ENCODE data around the gene ANGPTL7.
"Not testable (repeated sequence)": the region's sequence is repeated elsewhere in the genome, so short reads cannot be mapped to it uniquely, and the experiment has no call there.

The ANGPTL7 gene

DNA sequence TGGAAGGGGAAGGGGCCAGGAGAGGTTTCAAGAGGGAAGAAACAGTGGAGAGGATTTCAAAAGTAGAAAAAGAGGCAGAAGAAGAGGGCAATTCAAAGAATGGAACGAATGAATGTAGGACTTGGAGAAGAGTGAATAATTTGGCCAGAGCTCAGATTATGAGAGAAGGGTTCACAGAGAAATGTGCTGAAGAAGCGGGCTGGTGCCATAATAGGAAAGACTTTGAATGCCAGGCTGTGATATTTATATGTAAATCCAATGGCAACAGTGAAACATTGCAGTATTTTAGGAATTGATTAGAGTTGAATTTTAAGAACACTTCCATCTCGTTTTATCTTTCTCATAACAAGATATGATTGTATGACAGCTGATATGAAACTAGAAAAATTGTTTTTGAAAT is 36.0 kb upstream of the ANGPTL7 start:
- Histone ChIP-seq H3K27ac (ENCODE audit: low read length) (no peak overlapping the region), H3K27me3 (ENCODE audit: insufficient read depth, low read length) (no peaks in the 10 kb centered on the region), H3K36me3 (ENCODE audit: insufficient read depth, low read depth, low read length) (peaks cover 78% of the 10 kb centered on the region), H3K4me1 (ENCODE audit: insufficient read depth, low read length) (peaks cover 8% of the 10 kb centered on the region), H3K9me3 (ENCODE audit: insufficient read depth, low read depth, low read length) (no peaks in the 10 kb centered on the region), H3K4me3 (ENCODE audit: low read length) (no peak overlapping the region), H3K9ac (ENCODE audit: low read depth, low read length) (no peak overlapping the region)

DNA sequence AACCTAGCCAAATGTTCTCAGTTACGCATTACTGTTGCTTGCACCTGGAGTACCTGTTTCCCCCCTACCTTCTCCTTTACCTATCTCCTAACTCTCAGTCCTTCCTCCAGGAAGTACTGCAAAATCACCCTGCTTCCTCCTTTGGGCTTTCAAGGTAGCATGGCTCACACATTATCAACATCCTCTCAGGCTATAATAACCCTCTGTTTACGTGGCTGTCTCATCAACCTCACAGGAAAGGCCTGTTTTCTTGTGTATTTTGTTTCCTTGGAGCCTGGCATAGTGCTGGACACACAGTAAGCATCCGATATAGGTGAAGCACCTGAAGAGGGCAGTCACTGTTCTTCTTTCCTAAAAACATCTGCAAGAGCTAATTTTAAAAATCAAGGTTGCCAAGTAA is 32.7 kb upstream of the ANGPTL7 start:
- no peaks in the 10 kb centered on the region for H3K27me3 ChIP-seq (ENCODE audit: insufficient read depth, low read length)
- no peak overlapping the region for H3K27ac ChIP-seq (ENCODE audit: low read length)
- H3K9me3 ChIP-seq (ENCODE audit: insufficient read depth, low read depth, low read length): no peaks in the 10 kb centered on the region
- peaks cover 7% of the 10 kb centered on the region; the same call in 1 of the 2 replicates for H3K4me1 ChIP-seq (ENCODE audit: insufficient read depth, low read length)
- no peak overlapping the region for H3K9ac ChIP-seq (ENCODE audit: low read depth, low read length)
- H3K36me3 ChIP-seq (ENCODE audit: insufficient read depth, low read depth, low read length): peaks cover 58% of the 10 kb centered on the region
- H3K4me3 ChIP-seq (ENCODE audit: low read length): no peak overlapping the region

DNA sequence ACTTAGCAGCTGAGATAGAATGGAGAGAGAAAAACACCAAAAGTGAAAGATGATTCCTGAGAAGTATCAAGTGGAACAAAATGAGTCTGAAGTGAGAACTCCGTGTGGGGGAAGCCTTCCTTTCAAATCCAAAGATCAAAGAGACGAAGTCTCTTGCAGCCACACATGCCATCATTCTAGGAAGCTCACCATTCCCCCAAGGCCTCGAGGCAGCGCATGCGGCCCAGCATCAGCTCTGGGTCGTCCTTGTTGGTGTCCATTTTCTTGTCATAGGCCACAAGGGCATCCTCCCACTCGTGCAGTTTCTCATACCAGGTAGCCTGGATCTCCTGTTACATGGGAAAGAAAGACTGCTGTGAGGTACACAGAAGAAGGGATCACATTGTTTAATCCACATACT is 32.2 kb upstream of the ANGPTL7 start:
- Histone ChIP-seq H3K9ac (ENCODE audit: low read depth, low read length) (no peak overlapping the region), H3K36me3 (ENCODE audit: insufficient read depth, low read depth, low read length) (peaks cover 53% of the 10 kb centered on the region), H3K9me3 (ENCODE audit: insufficient read depth, low read depth, low read length) (no peaks in the 10 kb centered on the region), H3K27ac (ENCODE audit: low read length) (no peak overlapping the region), H3K27me3 (ENCODE audit: insufficient read depth, low read length) (no peaks in the 10 kb centered on the region), H3K4me1 (ENCODE audit: insufficient read depth, low read length) (peaks cover 7% of the 10 kb centered on the region; the same call in 1 of the 2 replicates), H3K4me3 (ENCODE audit: low read length) (no peak overlapping the region)

DNA sequence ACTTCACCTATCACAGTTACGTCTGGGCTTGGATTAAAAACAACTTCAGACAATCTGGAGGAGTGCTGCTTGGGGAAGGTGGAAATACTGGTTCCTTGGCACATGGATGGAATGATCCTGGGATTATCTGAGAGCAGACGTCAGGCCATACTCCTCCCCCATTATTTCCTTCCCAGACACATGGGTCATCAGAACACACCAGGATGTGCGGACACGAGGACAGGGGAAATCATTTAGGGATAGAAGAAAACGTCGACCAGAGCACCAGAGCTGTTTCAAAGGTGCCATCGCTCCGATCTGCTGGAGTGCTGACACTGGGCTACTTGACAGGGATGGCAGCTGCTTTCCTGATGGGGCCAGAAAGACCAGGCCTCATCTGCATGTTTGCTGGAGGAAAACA is 31.8 kb upstream of the ANGPTL7 start:
- Histone ChIP-seq H3K27ac (ENCODE audit: low read length) (no peak overlapping the region), H3K4me1 (ENCODE audit: insufficient read depth, low read length) (peaks cover 7% of the 10 kb centered on the region; the same call in 1 of the 2 replicates), H3K9ac (ENCODE audit: low read depth, low read length) (no peak overlapping the region), H3K9me3 (ENCODE audit: insufficient read depth, low read depth, low read length) (no peaks in the 10 kb centered on the region), H3K4me3 (ENCODE audit: low read length) (no peak overlapping the region), H3K36me3 (ENCODE audit: insufficient read depth, low read depth, low read length) (peaks cover 49% of the 10 kb centered on the region), H3K27me3 (ENCODE audit: insufficient read depth, low read length) (no peaks in the 10 kb centered on the region)

DNA sequence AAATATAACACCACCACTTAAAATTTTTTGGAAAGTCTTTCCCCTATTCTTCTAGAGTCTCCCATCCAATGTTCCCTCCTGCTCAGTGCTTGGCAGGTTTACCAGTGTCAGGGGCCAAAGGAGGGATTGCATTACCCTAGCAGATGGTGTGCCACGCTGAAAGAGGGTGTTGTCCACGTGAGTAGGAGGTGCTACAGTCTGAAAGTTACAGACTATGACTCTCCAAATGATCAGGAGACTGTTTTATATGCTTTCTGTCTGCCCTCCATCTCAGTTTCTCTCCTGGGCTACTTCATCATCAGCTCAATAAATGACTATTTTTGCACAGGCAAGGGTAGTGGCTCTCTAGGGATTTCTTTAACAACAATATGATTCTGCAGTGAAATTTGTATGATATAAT is 31.3 kb upstream of the ANGPTL7 start:
- peaks cover 44% of the 10 kb centered on the region for H3K36me3 ChIP-seq (ENCODE audit: insufficient read depth, low read depth, low read length)
- no peak overlapping the region for H3K4me3 ChIP-seq (ENCODE audit: low read length)
- no peaks in the 10 kb centered on the region for H3K9me3 ChIP-seq (ENCODE audit: insufficient read depth, low read depth, low read length)
- peaks cover 4% of the 10 kb centered on the region; the same call in 1 of the 2 replicates for H3K4me1 ChIP-seq (ENCODE audit: insufficient read depth, low read length)
- no peaks in the 10 kb centered on the region for H3K27me3 ChIP-seq (ENCODE audit: insufficient read depth, low read length)
- H3K27ac ChIP-seq (ENCODE audit: low read length): no peak overlapping the region
- no peak overlapping the region for H3K9ac ChIP-seq (ENCODE audit: low read depth, low read length)

DNA sequence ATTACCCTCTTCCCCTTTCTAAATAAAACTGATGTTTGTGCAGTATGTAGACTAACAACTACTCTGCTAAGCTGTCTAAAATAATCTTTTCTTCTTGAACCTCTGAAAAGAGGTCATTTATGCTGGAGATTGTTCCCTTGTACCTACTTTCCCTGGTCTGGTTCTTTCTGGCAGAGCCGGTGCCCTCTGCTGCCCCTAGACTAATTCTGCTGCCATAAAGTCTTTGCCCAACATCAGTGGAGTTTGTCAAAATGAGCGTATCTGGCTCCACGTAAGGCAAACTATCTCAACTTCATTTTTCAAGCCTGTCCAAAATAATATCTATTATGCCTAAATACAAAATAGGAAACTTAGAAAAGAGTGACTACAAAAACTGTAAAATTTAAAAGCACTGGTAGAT is 30.9 kb upstream of the ANGPTL7 start:
- no peak overlapping the region for H3K27ac ChIP-seq (ENCODE audit: low read length)
- H3K4me1 ChIP-seq (ENCODE audit: insufficient read depth, low read length): no peaks in the 10 kb centered on the region
- H3K27me3 ChIP-seq (ENCODE audit: insufficient read depth, low read length): no peaks in the 10 kb centered on the region
- H3K9me3 ChIP-seq (ENCODE audit: insufficient read depth, low read depth, low read length): no peaks in the 10 kb centered on the region
- peaks cover 40% of the 10 kb centered on the region for H3K36me3 ChIP-seq (ENCODE audit: insufficient read depth, low read depth, low read length)
- no peak overlapping the region for H3K4me3 ChIP-seq (ENCODE audit: low read length)
- no peak overlapping the region for H3K9ac ChIP-seq (ENCODE audit: low read depth, low read length)

DNA sequence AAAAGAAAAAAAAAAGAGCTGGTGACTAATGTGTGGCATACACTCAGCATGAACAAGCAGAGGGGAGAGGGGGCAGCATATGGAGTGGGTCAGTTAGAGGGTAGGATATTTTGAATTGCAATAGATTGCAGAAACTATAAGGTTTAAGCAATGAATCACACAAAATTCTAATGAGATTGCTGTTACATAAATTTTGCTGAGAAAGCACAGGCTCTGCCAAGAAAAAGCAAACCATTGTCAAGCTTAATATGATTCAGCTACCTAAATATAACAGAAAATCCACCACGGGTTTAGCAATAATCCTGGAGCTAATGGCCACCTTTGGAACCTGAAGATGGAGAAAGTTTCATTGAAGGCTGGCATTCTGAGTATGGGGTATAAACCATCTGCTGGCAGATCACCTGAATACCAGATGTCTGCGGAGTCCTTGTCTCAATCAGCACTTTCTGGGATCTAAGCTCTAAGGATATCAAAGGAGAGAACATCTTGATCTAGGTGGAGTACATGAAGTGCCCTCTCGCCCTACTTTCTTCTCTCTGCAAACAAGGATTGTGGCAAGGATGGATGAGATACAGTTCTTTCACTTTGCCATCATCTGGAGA is 30.3 kb upstream of the ANGPTL7 start:
- no peak overlapping the region for H3K9ac ChIP-seq (ENCODE audit: low read depth, low read length)
- H3K9me3 ChIP-seq (ENCODE audit: insufficient read depth, low read depth, low read length): no peaks in the 10 kb centered on the region
- no peak overlapping the region for H3K4me3 ChIP-seq (ENCODE audit: low read length)
- no peak overlapping the region for H3K27ac ChIP-seq (ENCODE audit: low read length)
- no peaks in the 10 kb centered on the region for H3K27me3 ChIP-seq (ENCODE audit: insufficient read depth, low read length)
- peaks cover 36% of the 10 kb centered on the region for H3K36me3 ChIP-seq (ENCODE audit: insufficient read depth, low read depth, low read length)
- no peaks in the 10 kb centered on the region for H3K4me1 ChIP-seq (ENCODE audit: insufficient read depth, low read length)

DNA sequence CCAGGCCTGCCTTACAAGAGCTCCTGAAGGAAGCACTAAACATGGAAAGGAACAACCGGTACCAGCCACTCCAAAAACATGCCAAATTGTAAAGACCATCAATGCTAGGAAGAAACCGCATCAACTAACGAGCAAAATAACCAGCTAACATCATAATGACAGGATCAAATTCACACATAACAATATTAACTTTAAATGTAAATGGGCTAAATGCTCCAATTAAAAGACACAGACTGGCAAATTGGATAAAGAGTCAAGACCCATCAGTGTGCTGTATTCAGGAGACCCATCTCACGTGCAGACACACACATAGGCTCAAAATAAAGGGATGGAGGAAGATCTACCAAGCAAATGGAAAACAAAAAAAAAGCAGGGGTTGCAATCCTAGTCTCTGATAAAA is 26.4 kb upstream of the ANGPTL7 start:
- H3K4me3 ChIP-seq (ENCODE audit: low read length); H3K27ac ChIP-seq (ENCODE audit: low read length); H3K9ac ChIP-seq (ENCODE audit: low read depth, low read length); H3K4me1 ChIP-seq (ENCODE audit: insufficient read depth, low read length); H3K27me3 ChIP-seq (ENCODE audit: insufficient read depth, low read length); H3K9me3 ChIP-seq (ENCODE audit: insufficient read depth, low read depth, low read length): not testable (repeated sequence)
- peaks cover 16% of the 10 kb centered on the region for H3K36me3 ChIP-seq (ENCODE audit: insufficient read depth, low read depth, low read length)

DNA sequence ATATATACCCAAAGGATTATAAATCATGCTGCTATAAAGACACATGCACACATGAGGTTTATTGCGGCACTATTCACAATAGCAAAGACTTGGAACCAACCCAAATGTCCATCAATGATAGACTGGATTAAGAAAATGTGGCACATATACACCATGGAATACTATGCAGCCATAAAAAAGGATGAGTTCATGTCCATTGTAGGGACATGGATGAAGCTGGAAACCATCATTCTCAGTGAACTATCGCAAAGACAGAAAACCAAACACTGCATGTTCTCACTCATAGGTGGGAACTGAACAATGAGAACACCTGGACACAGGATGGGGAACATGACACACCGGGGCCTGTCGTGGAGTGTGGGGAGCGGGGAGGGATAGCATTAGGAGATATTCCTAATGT is 22.4 kb upstream of the ANGPTL7 start:
- H3K9ac ChIP-seq (ENCODE audit: low read depth, low read length); H3K27me3 ChIP-seq (ENCODE audit: insufficient read depth, low read length); H3K9me3 ChIP-seq (ENCODE audit: insufficient read depth, low read depth, low read length); H3K36me3 ChIP-seq (ENCODE audit: insufficient read depth, low read depth, low read length); H3K4me3 ChIP-seq (ENCODE audit: low read length); H3K27ac ChIP-seq (ENCODE audit: low read length); H3K4me1 ChIP-seq (ENCODE audit: insufficient read depth, low read length): not testable (repeated sequence)

DNA sequence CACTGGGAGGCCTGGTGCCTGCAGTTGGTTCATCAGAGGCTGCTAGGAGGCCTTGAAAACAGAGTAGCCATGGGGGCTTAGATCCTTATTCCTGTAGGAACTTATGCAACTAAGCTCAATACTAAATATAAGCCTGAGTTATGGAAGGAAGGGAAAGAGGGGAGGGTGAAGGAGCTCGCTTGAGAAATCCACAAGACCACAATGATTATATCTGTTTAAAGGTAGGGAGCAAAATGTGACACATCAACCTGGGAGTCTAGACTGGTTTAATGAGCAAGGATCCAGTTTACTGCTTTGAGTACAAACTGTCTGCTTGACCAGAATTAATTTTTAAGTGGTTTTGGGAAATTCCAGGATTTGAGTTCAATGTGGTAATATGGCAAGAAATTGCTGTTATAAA is 20.4 kb upstream of the ANGPTL7 start:
- Histone ChIP-seq H3K36me3 (ENCODE audit: insufficient read depth, low read depth, low read length) (peaks cover 7% of the 10 kb centered on the region), H3K4me3 (ENCODE audit: low read length) (no peak overlapping the region), H3K9ac (ENCODE audit: low read depth, low read length) (no peak overlapping the region), H3K27me3 (ENCODE audit: insufficient read depth, low read length) (no peaks in the 10 kb centered on the region), H3K4me1 (ENCODE audit: insufficient read depth, low read length) (no peaks in the 10 kb centered on the region), H3K27ac (ENCODE audit: low read length) (no peak overlapping the region), H3K9me3 (ENCODE audit: insufficient read depth, low read depth, low read length) (no peaks in the 10 kb centered on the region)

DNA sequence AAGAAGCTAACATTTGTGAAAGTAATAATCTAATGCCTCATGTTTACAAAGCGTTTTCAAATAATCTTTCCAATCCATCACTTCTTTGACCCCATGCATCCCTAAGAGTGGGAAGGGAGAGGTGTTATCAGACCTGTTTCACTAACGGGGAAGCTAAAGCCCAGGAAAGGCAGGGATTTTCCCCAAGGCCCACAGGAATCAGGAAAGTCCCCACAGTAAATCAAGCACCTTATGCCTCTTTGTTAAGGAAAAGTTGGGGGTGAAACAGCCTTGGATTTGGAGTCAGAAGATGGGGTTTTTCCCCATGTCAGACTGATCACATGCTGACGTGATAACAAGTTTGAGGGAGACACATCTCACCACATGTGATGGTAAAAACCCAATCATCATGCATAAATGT is 20.0 kb upstream of the ANGPTL7 start:
- Histone ChIP-seq H3K27me3 (ENCODE audit: insufficient read depth, low read length) (no peaks in the 10 kb centered on the region), H3K9me3 (ENCODE audit: insufficient read depth, low read depth, low read length) (no peaks in the 10 kb centered on the region), H3K4me3 (ENCODE audit: low read length) (no peak overlapping the region), H3K36me3 (ENCODE audit: insufficient read depth, low read depth, low read length) (peaks cover 7% of the 10 kb centered on the region), H3K9ac (ENCODE audit: low read depth, low read length) (no peak overlapping the region), H3K4me1 (ENCODE audit: insufficient read depth, low read length) (no peaks in the 10 kb centered on the region), H3K27ac (ENCODE audit: low read length) (no peak overlapping the region)

DNA sequence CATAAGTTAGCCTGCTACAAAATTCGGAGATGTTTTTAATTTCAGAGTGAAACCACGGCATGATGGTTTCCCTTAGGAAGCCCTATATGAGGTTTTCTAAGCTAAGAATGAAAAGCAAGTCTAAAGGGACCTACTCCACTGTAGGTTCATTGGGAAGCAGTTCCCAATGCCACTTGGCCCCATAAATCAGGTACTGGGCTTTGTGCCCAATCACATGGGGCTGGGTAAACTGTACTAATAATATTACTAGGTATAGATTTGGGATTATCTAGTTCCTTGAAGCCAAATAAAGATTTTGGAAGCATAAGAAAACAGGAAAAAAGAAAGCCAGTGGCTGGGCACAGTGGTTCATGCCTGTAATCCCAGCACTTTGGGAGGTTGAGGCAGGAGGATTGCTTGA is 19.1 kb upstream of the ANGPTL7 start:
- H3K9ac ChIP-seq (ENCODE audit: low read depth, low read length): no peak overlapping the region
- H3K9me3 ChIP-seq (ENCODE audit: insufficient read depth, low read depth, low read length): no peaks in the 10 kb centered on the region
- peaks cover 7% of the 10 kb centered on the region for H3K36me3 ChIP-seq (ENCODE audit: insufficient read depth, low read depth, low read length)
- no peaks in the 10 kb centered on the region for H3K27me3 ChIP-seq (ENCODE audit: insufficient read depth, low read length)
- H3K4me3 ChIP-seq (ENCODE audit: low read length): no peak overlapping the region
- H3K4me1 ChIP-seq (ENCODE audit: insufficient read depth, low read length): no peaks in the 10 kb centered on the region
- H3K27ac ChIP-seq (ENCODE audit: low read length): no peak overlapping the region
